Left renal pelvis (tissue), 4 donors: ENCODE measurements around the gene RIMKLA. TPM values are rescaled to one million over a fixed set of nuclear protein-coding genes. Genes with fewer than 3 reads are reported as not detected.
A peak's percentile ranks its signal among the peaks of the same experiment; 100 is the strongest.

Experiments
- DNase-seq, 4 donors: peaks; one replicate each; pipeline ENCODE4 v3.0.0-alpha.2; 2013; ENCODE audit warnings: low read depth in 4 of 4, low spot score in 3 of 4
- polyA plus RNA-seq, 4 donors: library from polyadenylated mRNA; unstranded; fragments of 120-200 nt; gene quantifications; one replicate each; pipeline ENCODE4 v1.2.1, GENCODE V29; 2013; ENCODE audit not compliant: insufficient read length in 4 of 4

RIMKLA gene, protein sequence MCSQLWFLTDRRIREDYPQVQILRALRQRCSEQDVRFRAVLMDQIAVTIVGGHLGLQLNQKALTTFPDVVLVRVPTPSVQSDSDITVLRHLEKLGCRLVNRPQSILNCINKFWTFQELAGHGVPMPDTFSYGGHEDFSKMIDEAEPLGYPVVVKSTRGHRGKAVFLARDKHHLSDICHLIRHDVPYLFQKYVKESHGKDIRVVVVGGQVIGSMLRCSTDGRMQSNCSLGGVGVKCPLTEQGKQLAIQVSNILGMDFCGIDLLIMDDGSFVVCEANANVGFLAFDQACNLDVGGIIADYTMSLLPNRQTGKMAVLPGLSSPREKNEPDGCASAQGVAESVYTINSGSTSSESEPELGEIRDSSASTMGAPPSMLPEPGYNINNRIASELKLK
- polyA plus RNA-seq: under 1 TPM; 0.59 to 0.70 (median 0.64) TPM

DNA sequence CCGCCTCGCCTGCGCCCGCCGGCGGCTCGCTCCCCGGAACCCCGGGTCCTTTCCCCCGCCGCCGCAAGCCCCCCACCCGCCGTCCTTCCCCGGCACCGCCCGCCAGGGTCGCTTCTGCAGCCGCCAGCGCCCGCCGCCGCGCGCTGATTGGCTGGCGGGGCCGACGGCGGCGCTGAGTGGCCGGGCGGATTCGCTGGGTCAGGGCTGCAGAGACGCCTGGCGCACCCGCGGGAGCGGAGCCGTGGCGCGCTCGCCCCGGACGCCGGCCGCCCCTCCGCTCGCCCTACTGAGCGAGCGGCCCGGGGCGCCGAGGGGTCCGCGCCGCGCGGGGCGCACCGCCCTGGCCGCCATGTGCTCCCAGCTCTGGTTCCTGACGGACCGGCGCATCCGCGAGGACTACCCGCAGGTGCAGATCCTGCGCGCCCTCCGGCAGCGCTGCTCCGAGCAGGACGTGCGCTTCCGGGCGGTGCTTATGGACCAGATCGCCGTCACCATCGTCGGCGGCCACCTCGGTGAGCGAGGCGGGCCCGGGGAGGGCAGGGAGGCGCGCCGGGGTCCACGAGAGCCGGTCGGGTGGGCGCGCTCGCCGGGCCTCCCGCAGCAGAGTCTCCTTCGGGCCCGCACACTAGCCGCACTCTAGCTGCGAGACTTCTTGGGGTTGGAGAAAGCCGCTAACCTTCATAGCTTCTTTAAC is at the start of gene RIMKLA:
Gene RIMKLA (plus strand): TSS at position 207 of the 694 bp plus-strand sequence. CDS start 143 bp downstream, at position 350.
- peak in 1 of 4 donors; percentile 39 for DNase-seq

DNA sequence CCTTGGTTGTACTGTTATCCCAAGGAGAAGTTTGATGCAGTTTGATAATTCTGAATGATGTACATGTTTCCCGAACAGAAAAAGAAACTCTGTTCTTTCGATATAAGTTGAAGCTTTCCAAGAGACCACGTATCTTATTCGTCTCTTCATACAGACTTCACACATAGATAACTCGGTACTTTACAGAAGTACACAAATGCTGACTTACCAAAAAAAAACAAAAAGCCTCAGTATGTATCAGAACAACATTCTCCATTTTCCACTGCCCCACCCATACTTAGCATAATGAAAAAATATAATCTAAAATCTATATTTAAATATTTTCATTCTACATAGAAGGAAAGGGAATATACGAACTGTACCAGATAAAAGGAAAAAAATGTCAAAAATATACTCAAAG is 47.7 kb upstream of the RIMKLA start:
- no peak for DNase-seq

DNA sequence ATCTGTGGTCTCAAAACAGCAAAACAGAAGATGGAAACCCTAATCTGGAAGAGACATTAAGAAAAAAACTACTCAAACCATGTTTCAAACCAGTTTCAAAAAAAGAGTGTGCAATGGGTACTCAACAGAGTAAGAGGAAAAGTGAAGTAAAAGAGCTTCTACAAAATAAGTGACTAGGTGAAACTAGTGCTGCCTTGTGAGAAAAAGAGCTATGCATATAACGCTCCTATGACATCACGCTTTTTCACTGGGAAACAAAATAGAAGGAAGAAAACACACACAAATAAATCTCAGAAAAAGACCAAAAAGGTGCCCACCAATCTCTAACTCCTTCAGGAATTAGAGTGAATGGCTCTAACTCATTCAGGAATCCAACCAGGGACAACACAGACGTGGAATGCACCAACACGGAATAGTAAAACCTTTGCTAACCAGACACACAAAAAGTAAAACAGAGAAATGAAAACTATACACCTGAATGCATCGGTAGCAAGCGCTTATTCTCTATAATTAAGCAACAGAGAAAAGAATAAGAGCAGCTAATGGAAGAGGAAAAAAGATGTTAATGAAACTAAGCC is 46.8 kb upstream of the RIMKLA start:
- DNase-seq: no peak

DNA sequence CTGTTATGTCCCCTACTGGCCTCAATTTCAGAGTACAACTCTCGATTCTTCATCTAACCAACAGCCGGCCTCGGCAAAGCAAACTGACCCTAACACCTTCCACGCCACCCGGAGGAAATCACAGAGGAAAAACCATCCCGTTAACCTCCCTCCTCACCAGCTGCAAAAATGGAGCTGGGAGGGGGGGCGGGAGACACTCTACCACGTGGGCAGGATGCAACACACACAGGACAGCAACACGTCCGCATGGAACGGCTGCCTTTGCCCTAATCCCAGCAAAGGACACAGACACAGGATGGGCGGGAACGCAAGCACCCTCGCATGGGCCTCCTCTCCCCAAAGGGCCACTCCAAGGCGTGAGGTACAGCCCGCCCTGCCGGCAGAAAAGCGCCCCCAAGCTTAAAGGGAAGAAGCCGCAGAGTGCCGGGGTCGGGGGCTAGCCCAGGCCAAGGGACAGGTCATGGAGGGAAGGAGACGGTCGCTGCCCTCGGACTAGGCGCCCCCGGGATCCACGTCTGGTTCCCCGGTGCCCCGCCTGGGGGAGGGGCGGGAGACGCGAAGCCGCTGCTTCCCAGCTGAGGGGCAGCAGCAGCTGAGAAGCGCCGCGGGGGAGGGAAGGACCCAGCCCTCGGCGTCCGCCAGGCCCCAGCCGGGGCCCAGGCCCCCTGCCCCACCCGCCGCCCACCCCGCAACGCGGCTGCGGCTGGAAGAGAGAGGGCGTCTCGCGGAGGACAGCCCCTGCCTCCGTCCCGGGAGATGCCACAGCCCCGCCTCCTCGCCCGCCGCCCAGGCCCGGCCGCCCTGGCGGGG is 46.1 kb upstream of the RIMKLA start:
- peak in 1 of 4 donors; percentile 17 for DNase-seq

DNA sequence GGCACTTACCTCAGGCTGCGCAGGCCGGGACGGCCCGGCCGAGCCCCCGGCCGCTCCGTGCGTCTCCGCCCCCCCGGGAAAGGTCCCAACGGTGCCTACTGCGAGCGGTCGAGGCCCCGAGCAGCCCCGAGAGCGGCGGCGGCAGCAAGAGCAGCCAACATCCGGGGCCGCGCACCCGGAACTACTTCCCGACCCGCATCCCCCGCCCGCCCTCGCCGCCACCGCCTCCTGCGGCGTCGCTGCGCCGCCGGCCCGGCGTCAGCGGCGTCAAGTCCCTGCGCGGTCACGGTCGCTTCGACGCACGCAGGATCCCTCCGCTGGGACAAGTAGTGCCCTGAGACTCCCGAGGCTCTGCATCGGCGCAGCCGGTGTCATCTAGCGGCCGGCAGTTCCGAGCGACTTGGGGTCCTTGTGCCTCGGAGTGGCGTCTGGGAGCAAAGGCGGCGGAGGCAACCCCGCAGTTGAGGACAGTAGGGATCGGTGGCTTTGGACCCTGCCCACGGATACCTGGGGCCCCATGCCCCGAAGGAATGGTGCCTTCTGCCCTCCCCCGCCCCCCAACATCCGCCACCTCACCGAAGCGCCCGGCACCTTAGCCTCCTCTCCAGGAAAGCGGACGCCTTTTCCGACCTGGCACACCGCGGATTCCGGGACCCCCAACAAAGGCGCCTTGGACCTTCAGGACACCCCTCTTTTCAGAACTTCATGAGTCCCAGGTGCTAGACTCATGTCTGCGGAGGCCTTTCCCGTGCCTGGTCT is 45.4 kb upstream of the RIMKLA start, which contains the start of gene FOXJ3:
Gene FOXJ3 (minus strand): TSS at position 186 of the 759 bp plus-strand sequence. CDS start 24,142 bp downstream, outside the sequence.
- DNase-seq: peak; percentile 91 to 97 (median 95)

DNA sequence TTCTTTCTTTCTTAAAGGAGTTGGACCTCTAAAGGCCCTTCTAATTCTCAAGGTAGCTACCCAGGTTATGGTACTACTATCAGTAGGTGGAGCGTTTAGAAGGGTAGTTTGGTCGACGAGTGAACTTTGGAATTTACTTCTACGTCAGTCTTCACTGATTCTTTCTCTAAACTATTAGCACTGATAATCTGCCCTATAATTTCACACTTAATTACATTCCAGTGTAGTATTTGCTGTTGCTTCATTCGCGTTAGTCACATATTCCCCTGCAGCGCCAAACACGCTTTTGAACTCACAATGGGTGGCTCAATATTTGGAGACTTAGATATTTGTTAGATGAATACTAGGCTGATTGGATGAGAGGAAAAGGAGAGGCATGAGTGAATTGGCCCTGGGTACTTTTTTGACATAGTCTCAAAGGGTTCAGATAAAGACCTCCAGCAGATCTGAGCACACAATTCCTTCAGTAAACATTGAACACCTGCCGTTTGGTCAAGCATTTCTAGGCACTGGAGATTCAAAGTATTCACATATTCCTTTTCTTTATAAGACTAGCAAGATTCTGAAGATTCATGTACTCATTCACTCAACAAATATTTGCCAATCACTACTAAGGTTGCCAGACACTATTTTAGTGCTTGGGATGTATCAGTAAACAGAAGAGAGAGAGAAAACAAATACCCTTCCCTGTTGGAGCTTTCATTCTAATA is 44.6 kb upstream of the RIMKLA start:
- DNase-seq: no peak

DNA sequence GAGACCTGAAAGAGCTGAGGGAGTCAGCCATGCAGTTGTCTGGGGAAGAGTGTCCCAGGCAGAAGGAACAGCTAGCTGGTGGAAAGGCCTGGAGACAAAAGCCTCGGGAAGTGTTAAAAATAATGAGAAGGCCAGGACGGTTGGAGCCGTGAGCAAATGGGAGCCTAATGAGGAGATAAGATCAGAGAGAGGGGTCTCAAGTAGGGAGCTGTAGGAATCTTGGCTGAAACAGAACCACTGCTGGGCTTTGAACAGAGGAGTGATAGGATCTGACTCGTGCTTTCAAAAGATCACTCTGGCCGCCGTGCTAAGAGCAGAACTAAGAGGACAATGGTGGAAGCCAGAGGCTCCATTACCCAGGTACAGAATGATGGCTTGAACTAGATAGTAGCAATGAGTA is 43.6 kb upstream of the RIMKLA start:
- no peak for DNase-seq

DNA sequence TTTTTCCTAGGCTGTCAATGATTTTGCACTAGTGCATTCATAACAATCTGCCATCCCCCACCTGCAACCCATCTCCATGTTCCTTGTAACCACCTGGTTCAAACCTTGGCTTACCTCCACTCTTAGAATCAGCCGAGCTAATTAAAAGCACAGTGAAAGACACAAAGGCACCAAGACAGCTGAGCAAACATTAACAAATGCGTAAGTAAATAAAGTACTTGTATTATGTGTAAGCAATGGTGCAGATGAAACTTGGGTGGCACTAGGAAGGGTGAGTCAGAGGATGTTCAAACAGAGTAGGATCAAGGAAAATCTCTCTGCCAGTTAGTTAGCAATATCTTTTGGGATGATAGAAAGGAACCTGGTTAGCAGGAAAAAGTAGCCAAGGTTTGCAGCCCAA is 40.5 kb upstream of the RIMKLA start:
- no peak for DNase-seq

DNA sequence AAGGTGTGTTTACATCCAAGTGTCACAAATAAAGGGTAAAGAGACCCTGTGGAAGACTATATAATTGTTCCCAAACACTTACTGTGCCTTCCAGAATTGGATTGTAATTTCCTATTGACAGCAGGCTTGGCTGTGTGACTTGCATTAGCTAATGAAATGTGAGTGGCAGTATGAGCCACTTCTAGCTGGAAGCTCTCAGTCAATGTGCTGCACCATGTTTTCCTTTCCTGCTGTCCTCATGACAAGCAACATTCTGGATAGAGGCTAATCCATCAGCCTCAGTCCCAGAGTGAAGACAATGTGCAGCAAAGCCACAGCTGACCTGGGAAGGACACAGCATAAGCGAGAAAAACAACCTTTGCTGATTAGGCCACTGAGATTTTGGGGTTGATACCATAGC is 39.7 kb upstream of the RIMKLA start:
- DNase-seq: no peak

DNA sequence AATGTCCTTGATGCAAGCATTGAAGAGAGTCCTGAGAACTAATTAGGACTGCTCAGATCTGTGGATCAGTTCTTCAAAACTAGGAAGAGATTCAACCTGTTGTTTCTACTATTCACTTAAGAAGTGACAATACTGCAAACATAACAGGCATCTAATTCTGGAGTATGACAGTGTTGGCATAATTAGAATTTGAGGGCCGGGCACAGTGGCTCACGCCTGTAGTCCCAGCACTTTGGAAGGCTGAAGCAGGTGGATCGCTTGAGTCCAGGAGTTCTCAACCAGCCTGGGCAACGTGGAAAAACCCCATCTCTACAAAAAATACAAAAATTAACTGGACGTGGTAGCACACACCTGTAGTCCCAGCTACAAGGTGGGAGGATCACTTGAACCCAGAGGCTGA is 37.5 kb upstream of the RIMKLA start:
- no peak for DNase-seq

DNA sequence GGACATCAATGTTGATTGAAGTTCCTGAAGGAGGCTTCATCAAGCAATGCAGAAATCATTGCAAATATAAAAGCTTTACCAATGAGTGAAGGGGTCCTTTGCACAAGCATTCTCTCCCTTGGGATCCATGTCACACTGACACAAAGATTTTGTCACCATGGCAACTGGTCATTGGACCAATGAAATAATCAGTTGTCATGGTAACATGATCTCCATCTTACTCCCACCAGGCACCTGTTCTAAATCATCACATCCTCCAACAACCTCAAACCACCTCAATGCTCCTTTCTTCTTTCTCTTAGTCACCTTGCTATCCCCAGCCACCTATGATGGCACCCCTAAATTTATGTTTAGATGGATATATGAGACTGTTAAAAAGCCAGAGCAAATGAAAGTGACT is 32.1 kb upstream of the RIMKLA start:
- no peak for DNase-seq

DNA sequence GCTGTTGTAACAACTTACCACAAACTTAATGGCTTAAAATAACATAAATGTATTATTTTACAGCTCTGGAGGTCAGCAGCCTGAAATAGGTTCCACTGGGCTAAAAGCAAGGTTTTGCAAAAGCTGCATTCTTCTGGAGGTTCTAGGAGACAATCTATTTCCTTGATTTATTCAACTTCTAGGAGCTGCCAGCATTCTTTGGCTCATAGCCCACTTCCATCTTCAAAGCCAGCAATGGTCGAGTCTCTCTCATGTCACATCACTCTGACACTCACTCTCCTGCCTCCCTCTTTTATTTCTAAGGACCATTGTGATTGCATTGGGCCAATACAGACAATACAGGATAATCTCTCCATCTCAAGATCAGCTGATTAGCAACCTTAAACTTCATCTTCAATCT is 30.5 kb upstream of the RIMKLA start:
- DNase-seq: no peak

DNA sequence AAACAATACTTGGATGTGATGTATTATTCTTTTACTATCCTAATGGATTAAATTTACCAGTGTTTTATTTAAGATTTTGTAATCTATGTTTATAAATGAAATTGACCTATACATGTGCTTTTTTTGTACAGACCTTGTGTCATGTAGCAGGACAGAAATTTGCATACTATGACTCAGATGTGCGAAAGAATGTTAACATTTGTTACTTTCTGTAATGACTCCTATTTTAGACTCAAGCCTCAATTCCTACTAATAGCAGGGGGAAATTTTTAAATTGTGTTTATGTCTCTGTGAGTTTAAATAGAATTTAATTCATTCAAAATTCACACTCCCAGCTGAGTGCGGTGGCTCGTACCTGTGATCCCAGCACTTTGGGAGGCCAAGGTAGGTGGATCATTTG is 21.8 kb upstream of the RIMKLA start:
- DNase-seq: no peak

DNA sequence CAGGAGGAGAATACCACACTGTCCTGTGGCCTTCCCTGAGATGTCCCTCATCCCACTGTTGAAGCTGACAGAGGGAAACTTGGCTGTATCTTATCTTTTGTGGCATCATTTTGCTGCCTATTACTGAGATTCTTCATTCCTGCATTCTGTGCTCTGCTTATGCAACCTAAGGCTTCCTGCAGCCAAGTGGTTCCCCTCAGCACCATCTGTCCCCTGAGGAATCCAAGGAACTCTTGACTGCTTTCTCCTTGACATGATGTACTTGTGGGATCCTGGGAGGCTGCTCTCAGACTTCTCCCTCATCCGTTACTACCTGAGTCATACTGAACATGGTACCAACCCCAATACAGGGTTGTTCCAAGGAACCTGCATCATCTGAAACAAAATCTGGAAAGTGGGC is 21.1 kb upstream of the RIMKLA start:
- no peak for DNase-seq

DNA sequence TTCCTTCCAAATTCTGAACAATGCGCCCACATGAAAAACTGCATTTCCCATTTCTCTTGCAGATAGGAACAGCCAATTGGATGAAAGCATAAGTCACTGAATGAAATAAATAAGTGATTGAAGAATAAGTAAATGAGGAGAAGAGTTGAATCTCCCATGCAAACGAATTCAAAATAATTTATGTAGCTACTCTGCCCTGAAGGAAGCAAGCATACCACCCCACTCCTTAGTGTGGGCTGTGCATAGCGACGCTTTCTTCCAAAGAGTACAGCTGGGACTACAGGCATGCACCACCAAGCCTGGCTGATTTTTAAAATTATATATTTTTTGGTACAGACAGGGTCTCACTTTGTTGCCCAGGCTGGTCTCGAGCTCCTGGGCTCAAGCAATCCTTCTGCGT is 16.5 kb upstream of the RIMKLA start:
- DNase-seq: no peak

DNA sequence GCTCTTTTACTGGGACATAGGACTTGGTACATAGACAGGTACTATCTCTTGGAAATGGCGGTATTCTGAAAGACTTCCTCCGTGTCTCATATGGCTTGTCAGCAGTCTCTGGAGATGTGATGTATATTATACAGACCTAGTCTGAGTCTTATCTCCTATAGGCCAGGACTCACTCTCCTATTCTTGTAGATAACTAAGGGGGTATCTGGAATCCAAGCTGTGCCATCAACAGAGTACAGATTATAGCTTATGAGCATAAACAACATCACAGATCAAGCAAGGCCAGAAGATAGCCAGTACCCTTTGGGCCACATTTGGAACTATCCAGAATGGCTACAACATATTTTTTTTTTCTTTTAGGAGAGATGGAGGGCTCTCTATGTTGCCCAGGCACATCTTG is 16.1 kb upstream of the RIMKLA start:
- no peak for DNase-seq

DNA sequence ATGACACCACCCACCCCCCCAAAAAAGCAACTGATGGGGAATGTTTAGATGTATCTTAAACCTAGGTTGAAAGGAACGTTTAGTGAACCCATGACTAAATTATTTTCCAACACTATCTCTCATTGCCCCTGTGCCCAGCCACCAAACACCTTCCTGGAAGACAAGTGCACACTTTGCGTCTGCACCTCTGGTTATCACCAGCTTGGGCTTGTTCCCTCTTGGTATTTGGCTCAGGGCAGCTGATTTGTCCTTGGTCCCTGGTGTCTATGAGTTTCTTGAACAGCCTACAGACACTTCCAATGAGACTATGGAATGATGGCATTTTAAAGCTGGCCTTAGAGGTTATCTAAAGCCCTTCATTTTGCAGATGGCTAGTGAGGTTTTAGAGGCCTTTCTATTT is 15.5 kb upstream of the RIMKLA start:
- DNase-seq: no peak

DNA sequence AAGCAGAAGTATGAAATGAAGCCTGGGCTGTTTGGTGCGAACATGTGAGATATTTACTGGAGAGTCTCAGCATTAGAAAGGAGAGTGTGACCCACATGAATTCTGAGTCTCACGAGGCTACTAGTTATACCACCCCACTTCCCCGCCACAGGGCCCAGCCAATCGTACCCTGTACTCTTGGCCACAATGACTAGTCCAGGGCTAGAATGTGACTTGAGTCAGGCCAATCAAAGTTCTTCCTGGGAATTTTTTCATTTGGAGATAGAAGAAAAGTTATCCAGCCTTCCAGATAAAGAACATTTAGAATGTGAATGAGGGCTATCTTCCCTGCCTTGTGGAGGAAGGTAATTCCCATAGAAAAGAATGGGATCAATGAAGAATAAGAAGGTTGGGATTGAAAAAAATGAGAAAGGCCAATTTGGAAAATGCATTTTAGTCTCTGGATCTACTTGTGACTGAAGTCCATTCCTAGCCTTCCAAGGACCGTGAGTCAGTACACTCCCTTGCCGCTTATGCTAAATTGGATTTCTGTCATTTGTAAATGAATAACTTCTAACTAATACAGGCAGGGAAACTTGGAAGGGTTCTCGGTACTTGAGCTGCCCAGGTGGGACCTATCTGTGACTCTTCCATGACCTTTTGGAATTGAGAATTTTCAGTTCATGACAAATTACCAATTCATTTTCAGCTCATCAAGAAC is 12.3 kb upstream of the RIMKLA start:
- no peak for DNase-seq

DNA sequence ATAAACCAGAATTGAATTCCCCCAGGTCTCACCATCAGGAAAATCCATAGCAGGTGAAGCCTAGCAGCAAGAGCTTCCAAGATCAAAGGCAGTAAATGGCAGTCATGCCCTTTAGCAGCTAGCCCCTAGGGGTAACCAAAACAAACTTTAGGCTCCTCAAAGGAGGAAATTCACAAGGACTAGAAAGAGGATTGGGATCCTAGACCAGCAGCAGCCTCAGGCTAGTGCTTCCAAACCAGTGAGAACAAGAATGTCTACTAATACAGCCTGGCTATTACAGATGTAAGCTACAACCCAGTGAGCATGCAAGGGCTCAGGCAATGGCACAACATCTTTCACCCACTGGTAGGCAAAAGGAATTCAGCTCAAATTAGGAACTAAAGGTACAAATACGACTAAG is 11.1 kb upstream of the RIMKLA start:
- no peak for DNase-seq
